Testis (tissue), 3 donors: Measurements from ENCODE around the gene C20orf144. TPM values are rescaled to one million over a fixed set of nuclear protein-coding genes. Genes with fewer than 3 reads are reported as not detected.
"Not testable (repeated sequence)": the region's sequence is repeated elsewhere in the genome, so short reads cannot be mapped to it uniquely, and the experiment has no call there.

Experiments used
- DNase-seq: peaks from one replicate; pipeline ENCODE4 v3.0.0-alpha.2; 2019
- H3K27ac ChIP-seq, 2 donors: fragments of 200-600 bp; sonication (generic); one replicate each; pipeline ENCODE4 v1.5.1; 2019
- H3K27me3 ChIP-seq: fragments of 200-600 bp; sonication (generic); one replicate; pipeline ENCODE4 v1.5.1; 2019
- H3K36me3 ChIP-seq: fragments of 200-600 bp; sonication (generic); one replicate; pipeline ENCODE4 v1.5.1; 2017; ENCODE audit warnings: low read depth; ENCODE audit errors: missing control alignments
- H3K4me1 ChIP-seq: fragments of 200-600 bp; sonication (generic); one replicate; pipeline ENCODE4 v1.5.1; 2019
- H3K4me3 ChIP-seq, 2 donors: fragments of 200-600 bp; sonication (generic); one replicate each; pipeline ENCODE4 v1.5.1; 2017 to 2019
- H3K9me3 ChIP-seq: fragments of 200-600 bp; sonication (generic); one replicate; pipeline ENCODE4 v1.5.1; 2017
- POLR2A ChIP-seq: fragments of 450-650 bp; IDR thresholded peaks from one replicate; pipeline ENCODE4 v1.6.1; 2017; ENCODE audit warnings: antibody characterized with exemption, mild to moderate bottlenecking, moderate library complexity
- WGBS, 2 donors: methylation state at CpG; one replicate each; pipeline ENCODE4 v1.1.5; 2018; 5-methylcytosine and 5-hydroxymethylcytosine counted together
- intact Hi-C: fragments of 100-400 bp; cut with DNase I; formaldehyde crosslinking; loops from one replicate; pipeline ENCODE4 v1.15.1; 2023; ENCODE audit warnings: low total_unique reads
- polyA plus RNA-seq: library from polyadenylated mRNA; stranded (reverse); fragments of 350-450 nt; fragmentation: Illumina TruSeq; extraction: RNeasy Lipid Tissue Mini Kit (QIAGEN cat#74804); gene quantifications from one replicate; pipeline ENCODE4 v1.2.3, GENCODE V29; 2014; ENCODE audit warnings: low read depth, low replicate concordance; ENCODE audit not compliant: insufficient read depth
- total RNA-seq, 2 donors: library from RNA; depleted of rRNA; stranded (reverse); fragments of >200 nt; gene quantifications; one replicate each; pipeline ENCODE4 v1.2.3, GENCODE V29; 2016
- TF ChIP-seq, protein P1 (sequence below), 3 experiments: fragments of 450-650 bp in 2 of 3; fragments of 200-600 bp in 1 of 3; sonication (generic) in 1 of 3; IDR thresholded peaks; one replicate each; pipeline ENCODE4 v1.5.1; 2016 to 2019; ENCODE audit warnings: antibody characterized with exemption in 3 of 3, mild to moderate bottlenecking in 2 of 3, moderate library complexity in 1 of 3

C20orf144 gene
- total and polyA plus RNA-seq, 3 donors from 2014 or later, result 40.0 to 128 (median 119) TPM

DNA sequence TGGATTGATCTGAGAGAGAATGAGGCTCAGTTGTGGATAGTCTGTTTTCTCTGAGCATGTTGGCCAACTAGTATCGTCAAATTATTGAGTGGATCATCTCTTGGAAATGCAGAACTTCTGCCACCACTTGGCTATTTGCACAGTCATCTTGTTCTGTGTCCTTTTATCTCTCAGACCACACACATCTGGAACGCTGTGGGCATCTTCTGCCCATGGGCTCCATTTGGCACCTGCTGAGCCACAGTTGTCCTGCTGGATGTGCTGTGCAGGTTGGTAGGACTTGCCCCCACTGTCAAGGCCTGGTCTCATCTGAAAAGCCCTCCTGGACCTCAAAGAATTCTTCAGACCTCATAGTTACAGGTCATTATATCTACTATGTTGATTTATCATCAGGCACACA is 16.7 kb upstream of the C20orf144 start:
- intact Hi-C loops, result no loop called here
- Histone ChIP-seq H3K9me3 (no peaks in the 10 kb centered on the region), H3K4me3 (no peak overlapping the region), H3K27me3 (no peaks in the 10 kb centered on the region), H3K36me3 (no peaks in the 10 kb centered on the region), H3K4me1 (peaks cover 11% of the 10 kb centered on the region), H3K27ac (no peak overlapping the region)
- DNase-seq, result no peak
- 93% methylated on average over 2 of the region's 2 CpGs for WGBS, 2 donors
- TF ChIP-seq, protein P1, sequence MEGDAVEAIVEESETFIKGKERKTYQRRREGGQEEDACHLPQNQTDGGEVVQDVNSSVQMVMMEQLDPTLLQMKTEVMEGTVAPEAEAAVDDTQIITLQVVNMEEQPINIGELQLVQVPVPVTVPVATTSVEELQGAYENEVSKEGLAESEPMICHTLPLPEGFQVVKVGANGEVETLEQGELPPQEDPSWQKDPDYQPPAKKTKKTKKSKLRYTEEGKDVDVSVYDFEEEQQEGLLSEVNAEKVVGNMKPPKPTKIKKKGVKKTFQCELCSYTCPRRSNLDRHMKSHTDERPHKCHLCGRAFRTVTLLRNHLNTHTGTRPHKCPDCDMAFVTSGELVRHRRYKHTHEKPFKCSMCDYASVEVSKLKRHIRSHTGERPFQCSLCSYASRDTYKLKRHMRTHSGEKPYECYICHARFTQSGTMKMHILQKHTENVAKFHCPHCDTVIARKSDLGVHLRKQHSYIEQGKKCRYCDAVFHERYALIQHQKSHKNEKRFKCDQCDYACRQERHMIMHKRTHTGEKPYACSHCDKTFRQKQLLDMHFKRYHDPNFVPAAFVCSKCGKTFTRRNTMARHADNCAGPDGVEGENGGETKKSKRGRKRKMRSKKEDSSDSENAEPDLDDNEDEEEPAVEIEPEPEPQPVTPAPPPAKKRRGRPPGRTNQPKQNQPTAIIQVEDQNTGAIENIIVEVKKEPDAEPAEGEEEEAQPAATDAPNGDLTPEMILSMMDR (IDR thresholded peaks at IDR 0.05), result no peak
- TF ChIP-seq POLR2A, result no peak

DNA sequence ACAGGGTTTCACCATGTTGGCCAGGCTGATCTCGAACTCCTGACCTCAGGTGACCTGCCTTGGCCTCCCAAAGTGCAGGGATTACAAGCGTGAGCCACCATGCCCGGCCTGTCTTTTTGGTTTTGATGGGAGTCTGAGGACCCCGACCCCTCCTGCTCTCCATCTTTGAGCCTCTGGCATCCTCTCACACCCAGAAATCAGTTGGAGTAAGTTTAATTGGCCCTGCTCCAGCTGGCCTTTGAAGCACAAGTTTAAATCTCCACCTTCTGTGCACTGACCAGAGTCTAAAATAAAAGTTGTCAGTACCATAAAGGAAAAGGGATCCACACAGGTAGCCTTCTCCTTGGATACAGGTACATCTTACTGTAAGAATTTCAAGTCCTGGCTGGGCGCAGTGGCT is 15.9 kb upstream of the C20orf144 start:
- H3K9me3 ChIP-seq, result no peaks in the 10 kb centered on the region
- TF ChIP-seq, protein P1 (IDR thresholded peaks at IDR 0.05), result no peak
- TF ChIP-seq POLR2A, result no peak
- no peak for DNase-seq
- H3K4me1 ChIP-seq, result peaks cover 11% of the 10 kb centered on the region
- intact Hi-C loops, result no loop called here
- no peak overlapping the region for H3K27ac ChIP-seq
- WGBS, 2 donors, result 87 to 88% methylated on average over 5 of the region's 5 CpGs
- H3K4me3 ChIP-seq, result no peak overlapping the region
- no peaks in the 10 kb centered on the region for H3K36me3 ChIP-seq
- no peaks in the 10 kb centered on the region for H3K27me3 ChIP-seq

DNA sequence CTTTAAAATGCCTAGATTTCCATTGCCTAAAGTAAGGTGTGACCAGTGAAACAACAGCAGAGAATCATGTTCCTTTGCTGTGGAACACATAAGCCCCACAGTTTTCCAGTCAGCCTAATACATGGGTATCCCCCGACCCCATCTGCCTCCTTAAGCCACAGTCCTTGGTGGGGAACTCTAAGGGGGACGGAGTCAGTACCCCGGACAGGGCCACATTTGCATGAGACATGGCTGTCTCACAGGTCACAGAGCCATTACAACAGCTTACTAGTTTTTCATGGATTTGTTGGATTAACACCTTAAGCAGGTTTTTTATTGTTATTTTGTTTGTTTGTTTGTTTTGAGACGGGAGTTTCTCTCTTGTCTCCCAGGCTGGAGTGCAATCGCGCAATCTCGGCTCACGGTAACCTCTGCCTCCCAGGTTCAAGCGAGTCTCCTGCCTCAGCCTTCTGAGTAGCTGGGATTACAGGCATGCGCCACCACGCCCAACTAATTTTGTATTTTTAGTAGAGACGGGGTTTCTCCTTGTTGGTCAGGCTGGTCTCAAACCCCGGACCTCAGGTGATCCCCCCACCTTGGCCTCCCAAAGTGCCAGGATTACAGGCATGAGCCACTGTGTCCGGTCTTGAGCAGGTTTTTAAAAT is 15.0 kb upstream of the C20orf144 start:
- H3K9me3 ChIP-seq, H3K27ac ChIP-seq, intact Hi-C loops, H3K27me3 ChIP-seq, DNase-seq, H3K4me3 ChIP-seq, H3K36me3 ChIP-seq: not testable (repeated sequence)
- peaks cover 11% of the 10 kb centered on the region for H3K4me1 ChIP-seq
- 75 to 81% methylated on average over 14 of the region's 14 CpGs for WGBS, 2 donors

DNA sequence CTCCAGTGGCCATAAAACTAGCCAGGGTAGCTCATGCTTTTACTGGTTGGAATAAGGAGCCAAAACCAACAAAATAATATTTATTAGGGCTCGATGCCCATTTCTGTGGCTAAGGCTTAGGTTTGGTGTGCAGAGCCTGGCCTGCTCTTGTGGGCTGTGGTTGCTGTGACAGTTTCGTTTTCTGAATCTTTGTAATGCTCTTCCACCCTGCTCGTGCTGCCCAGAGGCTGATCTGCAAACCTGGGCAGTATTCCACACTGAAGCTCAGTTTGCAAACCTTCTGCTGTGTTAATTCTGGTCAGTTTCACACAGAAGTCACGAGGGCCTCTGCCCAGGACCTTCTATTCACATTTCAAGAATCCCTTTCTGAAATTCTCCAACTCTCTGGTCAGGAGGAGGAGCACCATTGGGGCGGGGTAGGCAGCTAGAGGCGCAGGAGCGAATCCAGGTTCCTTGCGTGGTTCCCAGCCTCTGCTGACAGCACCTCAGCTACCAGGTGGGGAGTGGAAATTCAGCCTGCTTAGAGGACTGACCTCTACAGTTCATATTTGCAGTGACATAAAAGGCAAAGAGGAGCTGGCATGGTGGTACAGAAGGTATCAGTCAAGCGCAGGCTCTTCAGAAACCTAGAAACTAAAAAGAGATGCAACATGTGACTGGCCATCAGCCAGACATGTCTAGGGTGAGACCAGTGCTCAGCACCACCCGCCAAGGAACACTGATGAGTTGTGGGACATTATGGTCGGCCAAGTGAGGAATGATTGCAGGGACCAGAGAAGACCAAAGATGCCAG is 14.3 kb upstream of the C20orf144 start:
- no peak overlapping the region for H3K27ac ChIP-seq
- no peaks in the 10 kb centered on the region for H3K27me3 ChIP-seq
- WGBS, 2 donors, result 78% methylated on average over 11 of the region's 11 CpGs
- no peak for DNase-seq
- no peak for TF ChIP-seq POLR2A
- TF ChIP-seq, protein P1 (IDR thresholded peaks at IDR 0.05), result no peak
- no peaks in the 10 kb centered on the region for H3K36me3 ChIP-seq
- H3K4me1 ChIP-seq, result peaks cover 12% of the 10 kb centered on the region
- no peaks in the 10 kb centered on the region for H3K9me3 ChIP-seq
- no peak overlapping the region for H3K4me3 ChIP-seq
- intact Hi-C loops, result no loop called here

DNA sequence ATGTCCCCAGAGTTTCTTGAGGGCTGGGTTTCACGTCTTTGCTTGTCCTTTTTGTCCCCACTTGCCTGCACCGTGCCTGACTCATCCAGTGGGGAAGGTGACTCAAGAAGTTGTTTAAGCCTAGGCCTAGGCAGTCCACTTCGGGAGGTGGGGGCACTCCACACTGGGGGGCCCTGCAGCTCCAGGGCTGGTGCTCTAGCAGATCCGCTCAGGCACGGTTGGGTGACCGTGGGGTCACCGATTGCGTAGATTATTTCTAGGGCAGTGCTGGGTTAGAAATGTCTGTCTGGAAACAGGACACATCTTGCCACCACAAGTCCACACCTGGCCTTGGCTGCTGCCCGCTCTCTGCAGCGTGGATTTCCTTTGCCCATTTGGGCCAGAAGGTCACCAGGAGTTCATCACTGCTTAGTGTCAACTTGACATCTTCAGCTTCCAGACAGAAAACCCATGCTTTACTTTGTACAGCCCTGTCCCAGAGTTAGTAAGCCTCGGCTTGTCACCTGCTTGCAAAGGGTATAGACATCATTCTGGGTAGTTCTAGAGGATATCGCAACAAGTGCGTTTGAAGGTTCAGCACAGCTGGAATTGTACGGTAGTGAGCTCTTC is 13.6 kb upstream of the C20orf144 start:
- 79 to 87% methylated on average over 9 to 14 of the region's 14 CpGs for WGBS, 2 donors
- H3K36me3 ChIP-seq, result no peaks in the 10 kb centered on the region
- H3K4me3 ChIP-seq, result no peak overlapping the region
- intact Hi-C loops, result no loop called here
- TF ChIP-seq, protein P1 (IDR thresholded peaks at IDR 0.05), result no peak
- TF ChIP-seq POLR2A, result no peak
- H3K27me3 ChIP-seq, result no peaks in the 10 kb centered on the region
- no peak for DNase-seq
- H3K9me3 ChIP-seq, result no peaks in the 10 kb centered on the region
- H3K27ac ChIP-seq, result no peak overlapping the region
- peaks cover 17% of the 10 kb centered on the region for H3K4me1 ChIP-seq
